Choroid plexus epithelial cell (primary cell): Measurements from ENCODE around the gene HLA-A.
A peak's percentile ranks its signal among the peaks of the same experiment; 100 is the strongest.

Experiments used
- DNase-seq: peaks from one replicate; pipeline ENCODE4 v3.0.0-alpha.2; 2010; ENCODE audit warnings: low read depth
- H3K4me3 ChIP-seq: 2 replicates; pipeline ENCODE4 v1.5.1; 2011; ENCODE audit warnings: low read depth, mild to moderate bottlenecking, control low read depth, low read length, moderate library complexity
- TF ChIP-seq, protein P1 (sequence below): conservative IDR thresholded peaks from 2 replicates; pipeline ENCODE4 v1.5.1; 2011; ENCODE audit warnings: low read depth, mild to moderate bottlenecking, control low read depth, inconsistent platforms, low read length, moderate library complexity

The HLA-A gene

DNA sequence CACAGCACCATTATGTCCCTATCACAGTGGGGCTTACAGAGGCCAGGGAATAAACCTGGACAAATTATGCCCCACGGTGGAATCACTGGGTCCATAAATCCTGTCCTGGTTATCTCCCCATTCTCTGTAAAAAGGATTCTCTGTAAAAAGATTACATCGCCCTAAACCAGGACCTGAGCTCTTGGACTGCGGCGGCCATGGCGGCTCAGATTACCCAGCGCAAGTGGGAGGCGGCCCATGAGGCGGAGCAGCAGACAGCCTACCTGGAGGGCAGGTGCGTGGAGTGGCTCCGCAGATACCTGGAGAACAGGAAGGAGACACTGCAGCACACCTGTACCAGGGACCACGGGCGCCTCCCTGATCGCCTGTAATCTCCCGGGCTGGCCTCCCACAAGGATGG is 8.4 kb upstream of the HLA-A start:
- no peak overlapping the region for H3K4me3 ChIP-seq
- TF ChIP-seq, protein P1, sequence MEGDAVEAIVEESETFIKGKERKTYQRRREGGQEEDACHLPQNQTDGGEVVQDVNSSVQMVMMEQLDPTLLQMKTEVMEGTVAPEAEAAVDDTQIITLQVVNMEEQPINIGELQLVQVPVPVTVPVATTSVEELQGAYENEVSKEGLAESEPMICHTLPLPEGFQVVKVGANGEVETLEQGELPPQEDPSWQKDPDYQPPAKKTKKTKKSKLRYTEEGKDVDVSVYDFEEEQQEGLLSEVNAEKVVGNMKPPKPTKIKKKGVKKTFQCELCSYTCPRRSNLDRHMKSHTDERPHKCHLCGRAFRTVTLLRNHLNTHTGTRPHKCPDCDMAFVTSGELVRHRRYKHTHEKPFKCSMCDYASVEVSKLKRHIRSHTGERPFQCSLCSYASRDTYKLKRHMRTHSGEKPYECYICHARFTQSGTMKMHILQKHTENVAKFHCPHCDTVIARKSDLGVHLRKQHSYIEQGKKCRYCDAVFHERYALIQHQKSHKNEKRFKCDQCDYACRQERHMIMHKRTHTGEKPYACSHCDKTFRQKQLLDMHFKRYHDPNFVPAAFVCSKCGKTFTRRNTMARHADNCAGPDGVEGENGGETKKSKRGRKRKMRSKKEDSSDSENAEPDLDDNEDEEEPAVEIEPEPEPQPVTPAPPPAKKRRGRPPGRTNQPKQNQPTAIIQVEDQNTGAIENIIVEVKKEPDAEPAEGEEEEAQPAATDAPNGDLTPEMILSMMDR, result no peak
- DNase-seq, result no peak

DNA sequence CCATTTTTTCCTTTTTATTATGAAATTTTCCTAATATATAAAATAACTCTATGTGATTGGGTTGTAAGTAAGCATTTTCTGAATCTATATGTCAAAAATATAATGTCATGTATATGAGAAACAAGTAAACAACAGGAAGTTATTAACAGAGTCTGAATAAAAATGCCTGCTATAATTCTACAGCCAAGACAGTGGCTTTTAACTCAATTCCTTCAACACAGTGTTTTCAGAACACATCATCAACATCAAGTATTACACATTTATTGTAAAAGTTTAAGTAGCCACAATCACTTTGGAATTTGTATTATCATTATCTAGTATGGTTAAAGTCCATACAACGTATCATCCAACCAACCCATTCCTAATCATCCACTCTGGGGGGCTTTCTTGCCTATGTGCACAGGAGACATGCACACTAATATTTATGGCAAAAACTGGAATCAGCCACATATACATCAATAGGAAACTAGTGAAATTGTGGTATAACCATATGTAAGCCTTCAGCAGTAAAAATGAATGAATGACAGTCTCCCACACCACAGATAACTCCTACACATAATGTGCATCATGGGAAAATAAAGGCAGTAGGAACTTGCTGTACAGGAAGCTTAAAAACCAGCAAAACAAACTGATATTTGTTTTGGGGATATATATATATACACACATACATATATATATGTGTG is 6.9 kb upstream of the HLA-A start:
- TF ChIP-seq, protein P1, result no peak
- no peak for DNase-seq
- no peak overlapping the region for H3K4me3 ChIP-seq

DNA sequence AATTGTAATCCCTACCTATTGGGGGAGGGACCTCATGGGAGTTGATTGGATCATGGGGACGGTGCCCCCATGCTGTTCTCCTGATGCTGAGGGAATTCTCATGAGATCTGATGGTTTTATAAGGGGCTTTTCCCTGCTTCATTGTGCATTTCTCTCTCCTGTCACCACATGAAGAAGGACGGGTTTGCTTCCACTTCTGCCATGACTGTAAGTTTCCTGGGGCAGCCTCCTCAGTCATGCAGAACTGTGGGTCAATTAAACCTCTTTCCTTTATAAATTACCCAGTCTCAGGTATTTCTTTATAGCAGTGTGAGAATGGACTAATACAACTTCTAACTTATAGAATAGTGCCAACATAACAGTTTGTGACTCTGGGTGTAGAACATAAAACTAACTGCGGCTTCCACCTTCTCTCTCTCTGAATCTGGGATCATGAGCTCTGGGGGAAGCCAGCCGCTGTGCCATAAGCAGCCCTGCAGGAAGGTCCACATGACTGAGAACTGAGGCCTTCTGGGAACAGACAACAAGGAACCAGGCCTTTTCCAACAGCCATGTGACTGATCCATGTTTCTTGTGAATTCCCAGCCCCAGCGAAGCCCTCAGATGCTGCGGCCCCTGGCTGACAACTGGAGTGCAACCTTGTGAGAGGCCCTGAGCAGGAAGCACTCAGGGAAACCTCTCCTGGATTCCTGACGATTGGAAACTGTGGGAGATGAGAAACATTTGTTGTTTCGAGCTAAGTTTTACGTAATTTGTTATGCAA is 3.4 kb upstream of the HLA-A start:
- no peak for DNase-seq
- no peak overlapping the region for H3K4me3 ChIP-seq
- TF ChIP-seq, protein P1, result no peak

DNA sequence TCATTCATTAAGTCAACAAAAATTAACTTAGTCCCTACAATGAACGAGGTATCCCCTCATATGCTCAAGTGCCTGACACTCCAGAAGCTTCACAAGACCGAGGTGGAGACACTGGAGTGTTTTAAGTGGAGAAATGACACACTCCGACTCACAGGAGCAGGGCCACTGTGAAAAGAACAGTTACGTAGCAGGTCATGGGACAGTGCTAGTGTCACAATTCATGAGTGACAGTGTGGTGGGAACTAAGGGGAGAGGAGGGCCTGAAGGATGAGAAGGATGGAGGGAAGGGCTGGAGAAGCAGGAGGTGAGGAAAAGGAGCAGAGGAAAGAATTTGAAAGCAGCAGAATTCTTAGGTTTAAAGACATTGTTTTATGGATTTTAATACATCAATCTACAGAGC is 1.3 kb upstream of the HLA-A start:
- no peak for DNase-seq
- no peak overlapping the region for H3K4me3 ChIP-seq
- TF ChIP-seq, protein P1, result no peak

DNA sequence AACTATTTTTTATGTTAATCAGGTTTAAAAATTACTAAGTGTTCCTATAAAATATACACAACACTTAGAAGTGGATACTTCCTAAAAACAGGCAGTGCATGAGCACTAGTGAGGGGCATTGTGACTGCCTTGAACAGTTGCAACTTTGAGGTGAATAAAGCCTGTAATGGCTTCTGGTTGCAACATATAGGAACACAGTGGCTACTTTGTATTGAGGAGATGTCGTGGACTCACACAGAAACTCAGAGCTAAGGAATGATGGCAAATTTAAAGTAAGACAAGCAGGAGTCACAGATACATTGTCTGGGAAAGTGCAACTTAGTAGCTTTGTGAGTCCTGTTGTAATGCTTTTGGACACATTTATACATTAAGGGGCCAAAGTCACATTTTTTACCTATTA is 861 bp upstream of the HLA-A start:
- no peak overlapping the region for H3K4me3 ChIP-seq
- TF ChIP-seq, protein P1, result no peak
- DNase-seq, result no peak

DNA sequence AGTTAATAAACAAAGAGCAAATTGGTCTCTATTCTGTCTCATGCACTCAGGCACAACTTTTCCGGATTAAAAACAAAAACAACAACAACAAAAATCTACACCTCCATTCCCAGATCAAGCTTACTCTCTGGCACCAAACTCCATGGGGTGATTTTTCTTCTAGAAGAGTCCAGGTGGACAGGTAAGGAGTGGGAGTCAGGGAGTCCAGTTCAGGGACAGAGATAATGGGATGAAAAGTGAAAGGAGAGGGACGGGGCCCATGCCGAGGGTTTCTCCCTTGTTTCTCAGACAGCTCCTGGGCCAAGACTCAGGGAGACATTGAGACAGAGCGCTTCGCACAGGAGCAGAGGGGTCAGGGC is 437 bp upstream of the HLA-A start:
- TF ChIP-seq, protein P1, result no peak
- peak overlapping the region; percentile 69 for H3K4me3 ChIP-seq
- no peak for DNase-seq
